H9 (cell line): ENCODE measurements around the gene CLK4. TPM values are rescaled to one million over a fixed set of nuclear protein-coding genes. Genes with fewer than 3 reads are reported as not detected.

Experiments
- DNase-seq: peaks from one replicate; pipeline ENCODE4 v3.0.0-alpha.2; 2017
- H2AFZ ChIP-seq: one replicate; pipeline ENCODE4 v1.6.1; 2013; ENCODE audit warnings: mild to moderate bottlenecking, low read length, control low read depth, moderate library complexity
- H2AK5ac ChIP-seq: 2 replicates; pipeline ENCODE4 v1.6.1; 2013; ENCODE audit warnings: low read length, control low read depth, mixed read lengths; ENCODE audit not compliant: insufficient read length
- H2BK120ac ChIP-seq: one replicate; pipeline ENCODE4 v1.6.1; 2013; ENCODE audit warnings: low read depth, mild to moderate bottlenecking, low read length, control low read depth, inconsistent platforms; ENCODE audit not compliant: poor library complexity, severe bottlenecking
- H2BK12ac ChIP-seq: 2 replicates; pipeline ENCODE4 v1.6.1; 2013; ENCODE audit warnings: low read length, control low read depth, mixed read lengths, low read depth; ENCODE audit not compliant: insufficient read length
- H2BK15ac ChIP-seq: 2 replicates; pipeline ENCODE4 v1.6.1; 2013; ENCODE audit warnings: low read depth, low read length, control low read depth
- H2BK20ac ChIP-seq: one replicate; pipeline ENCODE4 v1.6.1; 2013; ENCODE audit warnings: low read depth, mild to moderate bottlenecking, low read length, control low read depth, inconsistent platforms; ENCODE audit not compliant: poor library complexity, severe bottlenecking
- H2BK5ac ChIP-seq: 2 replicates; pipeline ENCODE4 v1.6.1; 2013; ENCODE audit warnings: low read length, control low read depth, mixed read lengths; ENCODE audit not compliant: insufficient read length
- H3K14ac ChIP-seq: 2 replicates; pipeline ENCODE4 v1.6.1; 2013; ENCODE audit warnings: low read length, control low read depth; ENCODE audit not compliant: insufficient read depth
- H3K18ac ChIP-seq: 2 replicates; pipeline ENCODE4 v1.6.1; 2013; ENCODE audit warnings: low read depth, mild to moderate bottlenecking, mixed read lengths, low read length, control low read depth; ENCODE audit not compliant: insufficient read length
- H3K23ac ChIP-seq: 2 replicates; pipeline ENCODE4 v1.6.1; 2013; ENCODE audit warnings: low read length, control low read depth, mixed read lengths, low read depth; ENCODE audit not compliant: insufficient read length
- H3K23me2 ChIP-seq: 2 replicates; pipeline ENCODE4 v1.6.1; 2013; ENCODE audit warnings: low read depth, mild to moderate bottlenecking, mixed read lengths, low read length, control low read depth; ENCODE audit not compliant: insufficient read length, poor library complexity, severe bottlenecking
- H3K27ac ChIP-seq: 2 replicates; pipeline ENCODE4 v1.5.1; 2013; ENCODE audit warnings: low read length, control low read depth, mixed read lengths, low read depth; ENCODE audit not compliant: insufficient read length
- H3K27me3 ChIP-seq: 2 replicates; pipeline ENCODE4 v1.6.1; 2013; ENCODE audit warnings: low read length, control low read depth, inconsistent platforms; ENCODE audit not compliant: insufficient read depth
- H3K4ac ChIP-seq: 2 replicates; pipeline ENCODE4 v1.6.1; 2013; ENCODE audit warnings: low read depth, mild to moderate bottlenecking, control low read depth, inconsistent platforms, low read length, moderate library complexity
- H3K4me1 ChIP-seq: 2 replicates; pipeline ENCODE4 v1.6.1; 2013; ENCODE audit warnings: low read length, control low read depth, inconsistent platforms; ENCODE audit not compliant: insufficient read depth
- H3K4me2 ChIP-seq: 2 replicates; pipeline ENCODE4 v1.6.1; 2013; ENCODE audit warnings: low read length, control low read depth, mixed read lengths; ENCODE audit not compliant: insufficient read length, insufficient read depth
- H3K56ac ChIP-seq: 2 replicates; pipeline ENCODE4 v1.6.1; 2013; ENCODE audit warnings: low read depth, mild to moderate bottlenecking, mixed read lengths, low read length, control low read depth; ENCODE audit not compliant: insufficient read length
- H3K79me1 ChIP-seq: 2 replicates; pipeline ENCODE4 v1.6.1; 2013; ENCODE audit warnings: low read depth, mild to moderate bottlenecking, moderate library complexity, low read length, control low read depth, inconsistent platforms; ENCODE audit not compliant: insufficient read depth, poor library complexity, severe bottlenecking
- H3K79me2 ChIP-seq: 2 replicates; pipeline ENCODE4 v1.6.1; 2013; ENCODE audit warnings: low read length, control low read depth, inconsistent platforms; ENCODE audit not compliant: insufficient read depth
- H3K9ac ChIP-seq: 2 replicates; pipeline ENCODE4 v1.6.1; 2013; ENCODE audit warnings: low read length, control low read depth, mixed read lengths; ENCODE audit not compliant: insufficient read length; ENCODE audit errors: extremely low read depth
- H3K9me3 ChIP-seq: one replicate; pipeline ENCODE4 v1.6.1; 2013; ENCODE audit warnings: low read depth, low read length, inconsistent platforms; ENCODE audit not compliant: control insufficient read depth
- H3T11ph ChIP-seq: one replicate; pipeline ENCODE4 v1.6.1; 2013; ENCODE audit warnings: mild to moderate bottlenecking, low read length, control low read depth, inconsistent platforms
- H4K20me1 ChIP-seq: one replicate; pipeline ENCODE4 v1.6.1; 2013; ENCODE audit not compliant: control insufficient read depth, insufficient read length, insufficient read depth
- H4K5ac ChIP-seq: 2 replicates; pipeline ENCODE4 v1.6.1; 2013; ENCODE audit warnings: low read depth, mild to moderate bottlenecking, mixed read lengths, low read length, control low read depth; ENCODE audit not compliant: insufficient read length
- H4K8ac ChIP-seq: replicated peaks from 2 replicates; pipeline ENCODE4 v1.6.1; 2013; ENCODE audit warnings: low read length, control low read depth, mixed read lengths, low read depth; ENCODE audit not compliant: insufficient read length
- H4K91ac ChIP-seq: 2 replicates; pipeline ENCODE4 v1.6.1; 2013; ENCODE audit warnings: low read depth, mild to moderate bottlenecking, moderate library complexity, mixed read lengths, low read length, control low read depth; ENCODE audit not compliant: insufficient read length
- H3K27ac Mint-ChIP-seq, 3 experiments: 2 replicates in 2 of 3; 3 replicates in 1 of 3; pipeline ENCODE4 v1.8.0; 2020 to 2021; ENCODE audit warnings: mixed read lengths in 3 of 3, mild to moderate bottlenecking in 1 of 3, moderate library complexity in 1 of 3
- H3K27me3 Mint-ChIP-seq: 2 replicates; pipeline ENCODE4 v1.8.0; 2021; ENCODE audit warnings: low read depth, mild to moderate bottlenecking, moderate library complexity, mixed read lengths
- H3K36me3 Mint-ChIP-seq, 3 experiments: 2 replicates in 2 of 3; 3 replicates in 1 of 3; pipeline ENCODE4 v1.8.0; 2020 to 2021; ENCODE audit warnings: low read depth in 3 of 3, mixed read lengths in 3 of 3; ENCODE audit not compliant: insufficient read depth in 1 of 3
- H3K4me1 Mint-ChIP-seq, 2 experiments: 2 replicates each; pipeline ENCODE4 v1.8.0; 2020; ENCODE audit warnings: mixed read lengths in 2 of 2
- H3K4me3 Mint-ChIP-seq, 2 experiments: 2 replicates in 1 of 2; 3 replicates in 1 of 2; pipeline ENCODE4 v1.8.0; 2020 to 2021; ENCODE audit warnings: mild to moderate bottlenecking in 2 of 2, mixed read lengths in 2 of 2, moderate library complexity in 1 of 2
- H3K9me3 Mint-ChIP-seq, 2 experiments: 2 replicates in 1 of 2; 3 replicates in 1 of 2; pipeline ENCODE4 v1.8.0; 2020; ENCODE audit warnings: mild to moderate bottlenecking in 2 of 2, mixed read lengths in 2 of 2, moderate library complexity in 1 of 2
- CTCF ChIP-seq: fragments of 200-600 bp; sonication (generic); conservative IDR thresholded peaks from 3 replicates; pipeline ENCODE4 v1.8.0; 2021; ENCODE audit warnings: antibody characterized with exemption, mild to moderate bottlenecking
- WGBS: extraction: QIAGEN DNeasy Blood & Tissue Kit; methylation state at CpG from one replicate; pipeline ENCODE4 v1.1.7; 2013; ENCODE audit warnings: missing lambda C conversion rate, low lambda C conversion rate, mixed read lengths; ENCODE audit not compliant: insufficient read length; ENCODE audit errors: extremely low coverage; 5-methylcytosine and 5-hydroxymethylcytosine counted together
- total RNA-seq: library from RNA; stranded (reverse); gene quantifications from 2 replicates; pipeline ENCODE4 v1.2.1, GENCODE V29; 2021

CLK4 gene
- total RNA-seq, 1 experiment from 2014 or later = 12.5 TPM

GRCh38 chr5:178580271-178580955 lies 46.4 kb downstream of the CLK4 start:
- H3K27ac ChIP-seq = no peak overlapping the region
- H2AFZ ChIP-seq = no peak overlapping the region
- H3K18ac ChIP-seq = no peak overlapping the region
- H3K36me3 Mint-ChIP-seq = peaks cover 0 to 2% (median 0%) of the 10 kb centered on the region in 3 experiments; a peak in 1 of 7 replicates
- no peaks in the 10 kb centered on the region for H3K79me1 ChIP-seq
- DNase-seq = no peak
- no peak overlapping the region for H3K56ac ChIP-seq
- H2BK5ac ChIP-seq = no peak overlapping the region
- no peak overlapping the region for H2BK120ac ChIP-seq
- no peak overlapping the region for H3K4me2 ChIP-seq
- peaks cover 32% of the 10 kb centered on the region for H3K27me3 Mint-ChIP-seq
- no peak for TF ChIP-seq CTCF
- no peak overlapping the region for H3T11ph ChIP-seq
- no peaks in the 10 kb centered on the region for H3K9me3 ChIP-seq
- no peak overlapping the region for H4K91ac ChIP-seq
- H3K4me3 Mint-ChIP-seq = no peak overlapping the region
- H4K20me1 ChIP-seq = no peaks in the 10 kb centered on the region
- no CpG with 5 or more reads among the region's 15 CpGs for whole genome bisulfite sequencing
- H2BK20ac ChIP-seq = no peak overlapping the region
- H4K5ac ChIP-seq = no peak overlapping the region
- H2BK15ac ChIP-seq = no peak overlapping the region
- H3K23me2 ChIP-seq = peaks cover 7% of the 10 kb centered on the region
- H3K9ac ChIP-seq = no peak overlapping the region
- no peak overlapping the region for H2AK5ac ChIP-seq
- no peaks in the 10 kb centered on the region for H3K4me1 ChIP-seq
- H3K23ac ChIP-seq = no peak overlapping the region
- H3K79me2 ChIP-seq = no peaks in the 10 kb centered on the region
- H3K9me3 Mint-ChIP-seq = no peaks in the 10 kb centered on the region
- H3K27me3 ChIP-seq = no peaks in the 10 kb centered on the region
- no peak overlapping the region for H4K8ac ChIP-seq
- H3K4ac ChIP-seq = no peak overlapping the region
- no peak overlapping the region for H3K27ac Mint-ChIP-seq
- H2BK12ac ChIP-seq = no peak overlapping the region
- peaks cover 3 to 14% of the 10 kb centered on the region in 2 experiments; a peak in 3 of 4 replicates for H3K4me1 Mint-ChIP-seq
- no peak overlapping the region for H3K14ac ChIP-seq
